IMR-90 (cell line): Measurements from ENCODE around the gene TGM1. TPM values are rescaled to one million over a fixed set of nuclear protein-coding genes. Genes with fewer than 3 reads are reported as not detected.

Experiments used
- ATAC-seq: fragments of 200-7000 bp; cut with Tn5 transposase; 2 replicates; pipeline ENCODE4 v1.9.1; 2020; ENCODE audit warnings: low read depth, mild to moderate bottlenecking, moderate library complexity
- BruUV-seq: library from RNA; stranded (reverse); fragments of 400-500 nt; replicated peaks from 2 replicates; lab custom pipeline; 2021; lab: Mats Ljungman, UMichigan
- CTCF ChIA-PET: fragments of 300-600 bp; formaldehyde crosslinking; extraction: SDS; loops from one replicate; lab custom pipeline; 2021; ENCODE audit warnings: antibody characterized with exemption; lab: Yijun Ruan, JAX
- POLR2A ChIA-PET: fragments of 300-600 bp; sonication (Branson Sonifier 250); formaldehyde crosslinking; loops from one replicate; lab custom pipeline; 2022; ENCODE audit warnings: antibody characterized with exemption; ENCODE audit not compliant: unreplicated experiment; lab: Charles Lee
- DNase-seq: peaks from one replicate; pipeline ENCODE4 v3.0.0; 2013
- H2AFZ ChIP-seq: replicated peaks from 2 replicates; pipeline ENCODE3; 2013; ENCODE audit warnings: low read length, mild to moderate bottlenecking; ENCODE audit not compliant: poor library complexity
- H2AK5ac ChIP-seq: 2 replicates; pipeline ENCODE4 v1.6.1; 2013; ENCODE audit warnings: low read depth, low read length, inconsistent platforms
- H2AK9ac ChIP-seq: replicated peaks from 2 replicates; pipeline ENCODE3; 2013; ENCODE audit warnings: mild to moderate bottlenecking, low read depth, low read length, moderate library complexity; ENCODE audit not compliant: poor library complexity
- H2BK120ac ChIP-seq: 2 replicates; pipeline ENCODE4 v1.6.1; 2013; ENCODE audit warnings: low read depth, low read length, inconsistent platforms
- H2BK15ac ChIP-seq: 3 replicates; pipeline ENCODE4 v1.6.1; 2013; ENCODE audit warnings: low read depth, low read length, inconsistent platforms
- H2BK20ac ChIP-seq: 2 replicates; pipeline ENCODE4 v1.6.1; 2013; ENCODE audit warnings: low read depth, mild to moderate bottlenecking, inconsistent platforms, low read length, moderate library complexity
- H2BK5ac ChIP-seq: 2 replicates; pipeline ENCODE4 v1.6.1; 2013; ENCODE audit warnings: mild to moderate bottlenecking, low read depth, low read length, inconsistent platforms; ENCODE audit not compliant: poor library complexity, severe bottlenecking
- H3K14ac ChIP-seq: replicated peaks from 2 replicates; pipeline ENCODE4 v1.6.1; 2013; ENCODE audit warnings: low read depth, low read length, inconsistent platforms
- H3K18ac ChIP-seq: 2 replicates; pipeline ENCODE4 v1.6.1; 2013; ENCODE audit warnings: low read depth, low read length, control low read depth
- H3K23ac ChIP-seq: 2 replicates; pipeline ENCODE4 v1.6.1; 2013; ENCODE audit warnings: low read depth, low read length, inconsistent platforms
- H3K27ac ChIP-seq: 2 replicates; pipeline ENCODE4 v1.5.1; 2013; ENCODE audit warnings: mild to moderate bottlenecking, control low read depth, low read length; ENCODE audit not compliant: insufficient read depth
- H3K27me3 ChIP-seq: 2 replicates; pipeline ENCODE4 v1.6.1; 2013; ENCODE audit warnings: low read length; ENCODE audit not compliant: control insufficient read depth, insufficient read depth
- H3K36me3 ChIP-seq: 2 replicates; pipeline ENCODE4 v1.6.1; 2013; ENCODE audit warnings: low read length, mixed read lengths; ENCODE audit not compliant: control insufficient read depth, insufficient read depth
- H3K4ac ChIP-seq: 2 replicates; pipeline ENCODE4 v1.6.1; 2013; ENCODE audit warnings: low read depth, low read length, inconsistent platforms
- H3K4me1 ChIP-seq: 2 replicates; pipeline ENCODE4 v1.6.1; 2013; ENCODE audit warnings: low read length, mixed read lengths; ENCODE audit not compliant: control insufficient read depth, insufficient read depth
- H3K4me2 ChIP-seq: 2 replicates; pipeline ENCODE4 v1.6.1; 2013; ENCODE audit warnings: low read depth, mild to moderate bottlenecking, control low read depth, low read length, moderate library complexity
- H3K4me3 ChIP-seq: 2 replicates; pipeline ENCODE4 v1.5.1; 2013; ENCODE audit warnings: low read depth, mild to moderate bottlenecking, control low read depth, low read length, moderate library complexity; ENCODE audit not compliant: insufficient read depth
- H3K56ac ChIP-seq: 2 replicates; pipeline ENCODE4 v1.6.1; 2013; ENCODE audit warnings: low read length, inconsistent platforms; ENCODE audit not compliant: insufficient read depth; ENCODE audit errors: extremely low read depth
- H3K79me1 ChIP-seq, 2 experiments: 2 replicates each; pipeline ENCODE4 v1.6.1; 2013; ENCODE audit warnings: low read length in 2 of 2, inconsistent platforms in 1 of 2, low read depth in 1 of 2
- H3K9ac ChIP-seq: 2 replicates; pipeline ENCODE4 v1.6.1; 2013; ENCODE audit warnings: low read depth, low read length, control low read depth
- H3K9me1 ChIP-seq: 2 replicates; pipeline ENCODE4 v1.6.1; 2013; ENCODE audit warnings: low read length, inconsistent platforms; ENCODE audit not compliant: insufficient read depth
- H3K9me3 ChIP-seq: 2 replicates; pipeline ENCODE4 v1.6.1; 2013; ENCODE audit warnings: low read length; ENCODE audit not compliant: control insufficient read depth, insufficient read depth
- H4K20me1 ChIP-seq: 2 replicates; pipeline ENCODE4 v1.6.1; 2013; ENCODE audit warnings: low read length, inconsistent platforms; ENCODE audit not compliant: insufficient read depth
- H4K5ac ChIP-seq: 2 replicates; pipeline ENCODE4 v1.6.1; 2013; ENCODE audit warnings: mild to moderate bottlenecking, low read depth, low read length, control low read depth
- H4K8ac ChIP-seq, 2 experiments: 2 replicates each; pipeline ENCODE4 v1.6.1; 2013; ENCODE audit warnings: low read depth in 2 of 2, low read length in 2 of 2, control low read depth in 1 of 2, inconsistent platforms in 1 of 2
- H4K91ac ChIP-seq: 2 replicates; pipeline ENCODE4 v1.6.1; 2013; ENCODE audit warnings: low read depth, low read length, inconsistent platforms; ENCODE audit not compliant: insufficient read depth
- BHLHE40 ChIP-seq: fragments of 150-350 bp; IDR thresholded peaks from 2 replicates; pipeline ENCODE4 v1.6.1; 2016; ENCODE audit warnings: mild to moderate bottlenecking, low read depth, low read length
- CEBPB ChIP-seq: IDR thresholded peaks from 2 replicates; pipeline ENCODE4 v1.6.1; 2012; ENCODE audit warnings: low read depth, low read length, improper control_type of control experiment
- CTCF ChIP-seq: conservative IDR thresholded peaks from 2 replicates; pipeline ENCODE4 v1.5.1; 2012; ENCODE audit warnings: mild to moderate bottlenecking, low read depth, low read length, improper control_type of control experiment
- ELK1 ChIP-seq: fragments of 150-350 bp; IDR thresholded peaks from 2 replicates; pipeline ENCODE4 v1.6.1; 2016; ENCODE audit warnings: low read depth, mild to moderate bottlenecking, low read length, moderate library complexity, borderline replicate concordance
- MAFK ChIP-seq: IDR thresholded peaks from 2 replicates; pipeline ENCODE4 v1.6.1; 2012; ENCODE audit warnings: low read depth, low read length, improper control_type of control experiment
- MAZ ChIP-seq: IDR thresholded peaks from 2 replicates; pipeline ENCODE4 v1.6.1; 2012; ENCODE audit warnings: low read depth, mild to moderate bottlenecking, low read length, improper control_type of control experiment, moderate library complexity, borderline replicate concordance
- MXI1 ChIP-seq: IDR thresholded peaks from 2 replicates; pipeline ENCODE4 v1.6.1; 2012; ENCODE audit warnings: low read depth, mild to moderate bottlenecking, low read length, moderate library complexity, borderline replicate concordance
- NFE2L2 ChIP-seq: fragments of 150-350 bp; IDR thresholded peaks from 2 replicates; pipeline ENCODE4 v1.6.1; 2016; ENCODE audit warnings: low read depth, mild to moderate bottlenecking, low read length
- POLR2A ChIP-seq: IDR thresholded peaks from 2 replicates; pipeline ENCODE4 v1.6.1; 2012; ENCODE audit warnings: mild to moderate bottlenecking, low read depth, low read length
- RAD21 ChIP-seq: IDR thresholded peaks from 2 replicates; pipeline ENCODE4 v1.6.1; 2012; ENCODE audit warnings: low read length, improper control_type of control experiment
- RCOR1 ChIP-seq: IDR thresholded peaks from 2 replicates; pipeline ENCODE4 v1.6.1; 2012; ENCODE audit warnings: mild to moderate bottlenecking, low read length, improper control_type of control experiment; ENCODE audit not compliant: insufficient replicate concordance
- RFX5 ChIP-seq: IDR thresholded peaks from 2 replicates; pipeline ENCODE4 v1.8.0; 2012; ENCODE audit warnings: low read depth, mild to moderate bottlenecking, low read length, moderate library complexity
- SMC3 ChIP-seq: fragments of 150-350 bp; IDR thresholded peaks from 2 replicates; pipeline ENCODE4 v1.6.1; 2016; ENCODE audit warnings: low read depth, mild to moderate bottlenecking, antibody characterized with exemption, low read length, moderate library complexity
- WGBS, 2 experiments: methylation state at CpG; one replicate each; pipeline versions ENCODE4 v1.1.5 to v1.1.7; 2013; ENCODE audit warnings: missing lambda C conversion rate in 2 of 2; ENCODE audit not compliant: insufficient read length in 1 of 2; ENCODE audit errors: extremely low coverage in 2 of 2; 5-methylcytosine and 5-hydroxymethylcytosine counted together
- dilution Hi-C: fragments of 300-500 bp; cut with HindIII; formaldehyde crosslinking; loops from one replicate; pipeline ENCODE4 v1.14.3; 2018; ENCODE audit warnings: low sequenced_read_pairs; ENCODE audit not compliant: unreplicated experiment
- in situ Hi-C: fragments of 300-500 bp; cut with MboI; formaldehyde crosslinking; loops from 3 replicates; pipeline ENCODE4 v1.14.3; 2019; ENCODE audit warnings: low sequenced_read_pairs, inconsistent platforms, mixed read lengths
- intact Hi-C: fragments of 100-400 bp; cut with micrococcal nuclease; formaldehyde crosslinking; loops from 2 replicates; pipeline ENCODE4 v1.10.0; 2022
- polyA plus RNA-seq, 3 experiments: library from polyadenylated mRNA; depleted of rRNA; stranded (reverse); fragments of >200 nt; gene quantifications; 2 replicates each; pipeline ENCODE4 v1.2.3, GENCODE V29; 2012; ENCODE audit warnings: low replicate concordance in 1 of 3
- total RNA-seq: library from RNA; depleted of rRNA; stranded (reverse); fragments of >200 nt; gene quantifications from 2 replicates; pipeline ENCODE4 v1.2.3, GENCODE V29; 2012

Gene TGM1
- total and polyA plus RNA-seq, 2 of the 4 experiments (the other 2 are of a cell fraction) = 0.72 to 3.3 TPM

- TF ChIP-seq RCOR1 = no peak
Observed at GRCh38 chr14:24240110-24240918, 22.7 kb downstream of the TGM1 start (continued).

GRCh38 chr14:24238527-24239037 lies 24.4 kb downstream of the TGM1 start:
- Histone ChIP-seq H2AK5ac (no peak overlapping the region), H4K5ac (no peak overlapping the region), H2AK9ac (no peak overlapping the region), H3K4ac (no peak overlapping the region), H2BK120ac (no peak overlapping the region), H3K18ac (no peak overlapping the region), H3K4me3 (no peak overlapping the region), H3K9me1 (peaks cover 24% of the 10 kb centered on the region), H4K20me1 (peaks cover 4% of the 10 kb centered on the region), H4K8ac (no peak overlapping the region), H3K27ac (no peak overlapping the region), H3K36me3 (peaks cover 44% of the 10 kb centered on the region), H2AFZ (no peak overlapping the region), H3K4me1 (peaks cover 14% of the 10 kb centered on the region), H3K9me3 (no peaks in the 10 kb centered on the region), H4K91ac (no peak overlapping the region), H3K4me2 (no peak overlapping the region), H3K14ac (no peak overlapping the region), H2BK5ac (no peak overlapping the region), H3K56ac (no peak overlapping the region), H3K27me3 (no peaks in the 10 kb centered on the region), H3K79me1 (peaks cover 56 to 82% of the 10 kb centered on the region in 2 experiments), H2BK20ac (no peak overlapping the region), H2BK15ac (no peak overlapping the region), H3K9ac (no peak overlapping the region), H3K23ac (no peak overlapping the region)
- BruUV-seq = no TSS peak
- no peak for DNase-seq
- in situ Hi-C loops = loop anchor here (10.0 kb wide), 1 partner anchor 196 kb away; no protein-coding TSS in a partner anchor
- dilution Hi-C loops = no loop called here
- intact Hi-C loops = no loop called here
- WGBS, 2 experiments = 95% methylated on average over 3 of the region's 5 CpGs; no CpG with 5 or more reads in 1 of the 2 experiments
- no peak for ATAC-seq
- CTCF ChIA-PET = interaction anchor here (1.2 kb wide), 1 partner anchor 59 kb away, joined by 3 read pairs; no protein-coding TSS in a partner anchor
- POLR2A ChIA-PET = no interaction called here
- TF ChIP-seq MXI1 = no peak
- TF ChIP-seq SMC3 = no peak
- TF ChIP-seq CTCF = no peak
- no peak for TF ChIP-seq RAD21
- TF ChIP-seq RFX5 = no peak
- no peak for TF ChIP-seq CEBPB
- TF ChIP-seq BHLHE40 = no peak
- TF ChIP-seq MAFK = no peak
- no peak for TF ChIP-seq POLR2A
- no peak for TF ChIP-seq ELK1
- no peak for TF ChIP-seq RCOR1
- no peak for TF ChIP-seq MAZ
- TF ChIP-seq NFE2L2 = no peak
